WTC11 (cell line): Measurements from ENCODE around the gene STT3B.

ENCODE experiments used
- CTCF ChIP-seq: fragments of 200-600 bp; IDR thresholded peaks from 2 replicates; pipeline ENCODE4 v1.8.0; 2022; ENCODE audit warnings: antibody characterized with exemption
- ESRRA ChIP-seq: sonication (generic); formaldehyde crosslinking; IDR thresholded peaks from 2 replicates; pipeline ENCODE4 v1.8.1; 2022; ENCODE audit warnings: mild to moderate bottlenecking, missing genetic modification reagents, borderline replicate concordance
- HMGXB4 ChIP-seq: sonication (generic); formaldehyde crosslinking; IDR thresholded peaks from 2 replicates; pipeline ENCODE4 v1.8.1; 2023; ENCODE audit warnings: mild to moderate bottlenecking, moderate library complexity, missing genetic modification reagents
- JUN ChIP-seq: sonication (generic); formaldehyde crosslinking; IDR thresholded peaks from 2 replicates; pipeline ENCODE4 v1.8.0; 2023; ENCODE audit warnings: mild to moderate bottlenecking, missing genetic modification reagents
- NR3C1 ChIP-seq: sonication (generic); formaldehyde crosslinking; conservative IDR thresholded peaks from 2 replicates; pipeline ENCODE4 v1.8.1; 2023; ENCODE audit warnings: low read depth, mild to moderate bottlenecking, missing genetic modification reagents
- PREB ChIP-seq: sonication (generic); formaldehyde crosslinking; IDR thresholded peaks from 2 replicates; pipeline ENCODE4 v1.8.1; 2022; ENCODE audit warnings: mild to moderate bottlenecking, missing genetic modification reagents, moderate library complexity, borderline replicate concordance
- SMAD3 ChIP-seq: sonication (generic); formaldehyde crosslinking; IDR thresholded peaks from 2 replicates; pipeline ENCODE4 v1.8.0; 2022; ENCODE audit warnings: missing genetic modification reagents, mild to moderate bottlenecking, borderline replicate concordance
- TF ChIP-seq, protein P1 (sequence below): sonication (generic); formaldehyde crosslinking; IDR thresholded peaks from 2 replicates; pipeline ENCODE4 v1.8.1; 2022; ENCODE audit warnings: low read depth, missing genetic modification reagents, borderline replicate concordance
- TF ChIP-seq, protein P2 (sequence below): sonication (generic); formaldehyde crosslinking; IDR thresholded peaks from 2 replicates; pipeline ENCODE4 v1.8.1; 2022; ENCODE audit warnings: mild to moderate bottlenecking, moderate library complexity, missing genetic modification reagents

DNA sequence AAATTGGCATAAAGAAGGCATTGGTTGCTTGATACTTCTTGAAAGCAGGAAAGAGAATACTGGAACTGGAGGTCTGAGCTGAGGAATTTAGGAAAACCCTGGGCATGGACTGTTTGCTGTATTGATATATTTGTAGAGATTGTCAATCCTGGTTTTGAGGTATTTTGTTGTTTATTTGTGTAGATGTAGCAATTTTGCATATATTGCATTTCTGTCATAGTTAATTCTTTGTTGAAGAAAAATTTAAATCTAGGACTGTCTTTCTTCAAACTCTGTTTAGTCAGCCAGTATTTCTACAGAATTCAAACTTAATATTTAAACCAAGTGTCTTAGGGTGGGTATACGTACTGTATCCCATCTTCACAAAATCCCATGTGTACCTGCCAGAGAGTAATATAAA, 9.5 kb downstream of the STT3B start:
- TF ChIP-seq, protein P1, sequence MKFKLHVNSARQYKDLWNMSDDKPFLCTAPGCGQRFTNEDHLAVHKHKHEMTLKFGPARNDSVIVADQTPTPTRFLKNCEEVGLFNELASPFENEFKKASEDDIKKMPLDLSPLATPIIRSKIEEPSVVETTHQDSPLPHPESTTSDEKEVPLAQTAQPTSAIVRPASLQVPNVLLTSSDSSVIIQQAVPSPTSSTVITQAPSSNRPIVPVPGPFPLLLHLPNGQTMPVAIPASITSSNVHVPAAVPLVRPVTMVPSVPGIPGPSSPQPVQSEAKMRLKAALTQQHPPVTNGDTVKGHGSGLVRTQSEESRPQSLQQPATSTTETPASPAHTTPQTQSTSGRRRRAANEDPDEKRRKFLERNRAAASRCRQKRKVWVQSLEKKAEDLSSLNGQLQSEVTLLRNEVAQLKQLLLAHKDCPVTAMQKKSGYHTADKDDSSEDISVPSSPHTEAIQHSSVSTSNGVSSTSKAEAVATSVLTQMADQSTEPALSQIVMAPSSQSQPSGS (CRISPR knock-in tag): no peak
- TF ChIP-seq CTCF (no peak), HMGXB4 (CRISPR knock-in tag) (no peak), ESRRA (no peak), NR3C1 (CRISPR knock-in tag) (no peak), PREB (CRISPR knock-in tag) (no peak), JUN (CRISPR knock-in tag) (no peak), SMAD3 (CRISPR knock-in tag) (no peak)
- TF ChIP-seq, protein P2, sequence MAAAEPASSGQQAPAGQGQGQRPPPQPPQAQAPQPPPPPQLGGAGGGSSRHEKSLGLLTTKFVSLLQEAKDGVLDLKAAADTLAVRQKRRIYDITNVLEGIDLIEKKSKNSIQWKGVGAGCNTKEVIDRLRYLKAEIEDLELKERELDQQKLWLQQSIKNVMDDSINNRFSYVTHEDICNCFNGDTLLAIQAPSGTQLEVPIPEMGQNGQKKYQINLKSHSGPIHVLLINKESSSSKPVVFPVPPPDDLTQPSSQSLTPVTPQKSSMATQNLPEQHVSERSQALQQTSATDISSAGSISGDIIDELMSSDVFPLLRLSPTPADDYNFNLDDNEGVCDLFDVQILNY: no peak
